NCI-H2196 (cell line): Measurements from ENCODE around the gene AVPI1.
"Not testable (repeated sequence)": the region's sequence is repeated elsewhere in the genome, so short reads cannot be mapped to it uniquely, and the experiment has no call there.

Experiments used
- DNase-seq: peaks from one replicate; lab custom pipeline; 2025; ENCODE audit not compliant: unreplicated experiment; lab: John Stamatoyannopoulos, UW

The AVPI1 gene

DNA sequence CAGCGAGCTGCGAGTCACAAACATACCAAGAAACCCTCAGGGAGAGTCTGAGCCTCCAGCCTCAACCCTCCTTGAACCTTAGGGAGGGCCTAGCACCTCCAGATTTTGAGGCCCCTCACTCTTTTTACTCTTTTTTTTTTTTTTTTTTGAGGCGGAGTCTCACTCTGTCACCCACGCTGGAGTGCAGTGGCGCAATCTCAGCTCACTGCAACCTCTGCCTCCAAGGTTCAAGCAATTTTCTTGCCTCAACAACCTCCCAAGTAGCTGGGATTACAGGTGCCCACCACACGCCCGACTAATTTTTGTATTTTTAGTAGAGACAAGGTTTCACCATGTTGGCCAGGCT, 2.7 kb downstream of the AVPI1 start:
- DNase-seq, result not testable (repeated sequence)

DNA sequence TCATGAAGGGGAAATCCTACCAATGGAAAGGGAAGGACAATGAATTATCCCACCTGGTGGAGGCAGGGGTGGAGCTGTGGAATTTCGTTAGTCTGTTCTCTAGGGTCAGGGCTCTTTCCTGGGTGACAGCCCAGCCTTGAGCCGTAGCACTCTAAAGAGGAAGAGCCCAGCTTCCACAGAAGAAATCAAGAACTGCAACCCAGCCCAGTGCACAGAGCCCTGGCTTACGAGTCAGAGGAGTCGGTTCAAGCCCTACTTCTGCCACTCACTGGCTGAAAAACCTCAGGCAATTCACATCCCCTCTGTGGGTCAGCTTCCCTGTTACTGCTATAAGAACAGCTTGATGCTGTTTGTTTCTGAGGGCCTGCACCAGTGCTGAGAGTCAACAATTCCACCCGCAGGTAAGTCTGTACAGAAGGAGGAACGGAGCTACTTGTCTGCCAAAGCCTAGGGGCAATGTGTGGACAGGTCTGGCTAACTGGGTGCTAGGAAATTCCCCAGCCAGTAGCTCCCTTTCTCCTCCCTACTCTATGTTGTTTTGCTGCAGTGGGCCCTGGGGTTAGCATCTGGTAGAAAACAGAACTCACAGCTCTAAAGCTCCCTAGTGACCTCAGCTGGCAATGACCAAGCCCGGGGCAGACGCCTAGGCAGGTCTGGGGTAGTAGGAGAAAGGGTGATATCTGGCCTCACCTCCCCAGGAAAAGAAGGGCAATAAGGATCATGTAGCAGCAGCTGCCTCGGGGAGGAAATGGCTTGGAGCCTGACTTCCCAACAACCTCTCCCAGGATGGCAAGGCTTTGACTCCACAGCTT, 3.3 kb downstream of the AVPI1 start:
- peak; percentile 46 for DNase-seq

DNA sequence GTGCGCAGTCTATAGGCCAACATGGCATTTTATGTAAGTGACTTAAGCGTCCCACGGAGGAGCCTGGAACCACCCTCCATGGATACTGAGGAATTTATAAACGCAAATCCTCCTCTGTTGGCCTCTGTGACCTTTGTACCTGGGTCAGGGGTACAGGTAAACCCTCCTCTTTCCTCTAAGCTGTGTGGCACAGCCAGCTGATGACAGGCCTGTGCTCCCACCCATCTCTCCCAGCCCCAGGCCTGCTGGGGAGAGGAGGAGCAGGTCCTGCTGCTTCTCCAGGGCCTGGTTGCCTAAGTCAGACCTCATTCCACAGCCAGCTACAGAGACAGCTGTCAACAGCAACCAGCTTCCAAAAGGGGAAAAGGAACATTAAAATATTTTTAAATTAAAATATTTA, 5.0 kb downstream of the AVPI1 start:
- DNase-seq, result no peak

DNA sequence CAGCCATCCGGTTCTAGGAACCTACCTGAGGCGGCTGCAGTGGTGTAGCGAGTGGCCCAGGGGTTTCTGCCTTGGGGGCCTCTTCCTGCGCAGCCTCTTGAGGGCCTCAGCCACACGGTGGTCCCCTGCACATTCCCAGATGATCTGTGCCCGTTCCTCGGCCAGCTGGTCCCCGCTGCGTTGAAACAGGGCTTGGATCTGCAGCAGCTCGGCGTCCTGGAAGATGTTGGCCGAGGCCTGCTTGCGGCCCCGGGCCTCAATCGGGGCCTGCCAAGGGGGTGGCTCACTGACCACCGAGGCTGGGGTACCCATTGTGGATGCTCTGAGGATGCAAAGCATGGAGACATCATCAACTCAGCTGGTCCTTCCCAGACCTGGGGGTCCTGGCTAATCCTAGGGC, 7.4 kb downstream of the AVPI1 start:
- no peak for DNase-seq

DNA sequence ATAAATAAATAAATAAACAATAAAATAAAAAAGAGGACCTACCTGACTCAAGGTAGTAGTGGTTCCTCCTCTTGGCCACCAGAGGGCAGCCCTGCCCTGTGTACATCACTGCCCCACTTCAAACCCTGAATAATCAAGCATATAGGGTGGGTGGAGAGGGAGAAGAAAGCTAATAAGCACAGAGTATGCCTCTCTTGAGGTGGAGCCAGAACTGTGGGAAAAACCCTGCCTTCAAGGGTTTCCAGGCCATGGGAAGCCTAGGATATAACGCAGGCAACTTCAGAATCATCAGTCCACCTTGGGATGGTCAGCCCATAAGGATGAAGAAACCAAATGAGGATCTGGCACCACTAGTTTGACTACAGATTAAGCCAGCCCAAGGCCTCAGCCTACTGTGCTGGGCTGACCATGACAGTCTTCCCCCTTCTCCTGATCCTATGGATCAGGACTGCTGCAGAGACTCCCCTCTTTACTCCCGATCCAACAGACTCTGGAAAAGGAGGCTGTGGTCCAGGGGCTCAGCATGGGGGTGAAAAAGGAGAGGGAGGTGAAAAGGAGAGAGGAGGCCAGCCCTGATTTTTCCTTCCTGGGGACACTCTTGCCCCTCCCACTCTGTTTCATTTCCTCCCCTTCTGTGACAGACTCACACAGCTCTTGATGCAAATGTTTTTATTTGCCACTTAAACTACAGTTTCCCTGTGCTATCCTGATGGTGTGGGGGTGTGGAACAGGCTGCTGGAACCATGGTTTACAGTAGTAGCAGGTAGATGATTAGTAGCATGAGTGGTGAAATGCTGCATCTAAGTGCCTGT, 10.1 kb downstream of the AVPI1 start:
- peak; percentile 69 for DNase-seq

DNA sequence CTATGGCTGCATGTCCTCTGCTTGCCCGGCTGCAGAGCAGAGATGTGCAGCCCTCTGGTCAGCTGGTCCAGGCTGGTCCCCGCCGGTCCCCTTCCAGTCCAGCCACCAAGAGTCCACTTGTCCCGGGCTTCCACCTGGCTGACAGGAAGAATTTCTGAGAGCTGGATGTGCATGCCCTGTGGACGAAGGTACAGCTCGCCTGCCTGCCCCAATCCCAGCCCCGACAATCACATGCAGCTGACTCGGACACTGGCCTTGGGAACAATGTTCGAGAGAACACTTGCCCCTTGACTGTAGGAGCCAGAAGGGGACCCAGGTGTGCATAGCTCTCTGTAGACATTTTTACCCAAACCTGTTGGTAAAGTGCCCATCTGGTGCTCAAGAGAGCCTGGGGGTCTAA, 11.8 kb downstream of the AVPI1 start:
- no peak for DNase-seq

DNA sequence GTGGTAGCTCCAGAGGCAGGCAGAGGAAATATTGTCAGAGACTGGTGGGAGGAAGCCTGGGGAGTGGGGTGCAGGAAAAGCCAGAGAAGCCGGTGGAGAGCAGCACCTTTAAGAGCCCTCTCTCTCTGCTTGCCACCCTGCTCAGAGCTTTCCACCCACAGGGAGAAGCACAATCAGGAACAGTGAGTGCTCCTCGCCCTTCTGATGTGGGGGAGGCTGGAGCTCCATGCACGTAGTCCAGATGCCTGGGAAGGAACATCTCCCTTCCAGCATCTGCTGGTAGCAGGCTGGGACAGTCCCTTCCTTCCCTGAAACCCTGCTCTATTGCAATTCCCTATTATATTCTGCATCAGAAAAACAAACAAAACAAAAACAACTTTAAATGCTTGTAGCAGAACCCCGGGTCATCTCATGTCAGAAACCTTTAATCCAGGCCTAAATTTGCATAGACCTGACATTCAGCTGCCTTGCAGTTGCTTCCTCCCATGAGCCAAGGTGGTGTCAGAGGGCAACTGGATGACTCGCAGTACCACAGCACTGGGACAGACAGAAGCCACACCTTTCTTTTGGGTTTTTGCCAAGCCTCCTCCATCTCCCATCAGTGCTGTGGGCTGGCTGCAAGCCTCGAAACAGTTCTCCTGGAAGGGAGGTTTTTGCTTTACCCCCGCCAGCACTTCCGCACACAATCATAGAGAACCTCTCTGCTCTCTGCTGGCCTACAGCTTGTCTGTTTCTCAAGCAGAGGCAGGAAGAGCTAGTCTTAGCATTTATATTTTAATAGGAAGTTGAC, 13.1 kb downstream of the AVPI1 start:
- peak; percentile 55 for DNase-seq

DNA sequence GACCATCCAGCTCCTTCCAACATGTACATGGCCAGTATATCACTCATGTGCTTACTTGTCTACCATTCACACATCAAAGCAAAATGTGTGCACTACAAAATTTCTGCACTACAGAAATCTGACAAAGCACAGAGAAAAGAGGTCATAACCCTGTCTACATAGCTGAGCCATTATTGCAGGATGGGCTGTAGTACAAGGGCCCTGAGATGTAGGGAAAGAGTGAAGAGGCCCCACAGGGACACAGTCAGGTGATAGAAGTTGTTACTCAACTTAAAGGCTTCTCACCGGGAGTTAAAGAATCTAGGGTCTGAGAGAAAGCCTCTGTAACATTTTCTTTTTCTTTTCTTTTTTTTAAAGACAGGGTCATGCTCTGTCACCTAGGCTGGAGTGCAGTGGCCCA, 17.5 kb downstream of the AVPI1 start:
- DNase-seq, result no peak

DNA sequence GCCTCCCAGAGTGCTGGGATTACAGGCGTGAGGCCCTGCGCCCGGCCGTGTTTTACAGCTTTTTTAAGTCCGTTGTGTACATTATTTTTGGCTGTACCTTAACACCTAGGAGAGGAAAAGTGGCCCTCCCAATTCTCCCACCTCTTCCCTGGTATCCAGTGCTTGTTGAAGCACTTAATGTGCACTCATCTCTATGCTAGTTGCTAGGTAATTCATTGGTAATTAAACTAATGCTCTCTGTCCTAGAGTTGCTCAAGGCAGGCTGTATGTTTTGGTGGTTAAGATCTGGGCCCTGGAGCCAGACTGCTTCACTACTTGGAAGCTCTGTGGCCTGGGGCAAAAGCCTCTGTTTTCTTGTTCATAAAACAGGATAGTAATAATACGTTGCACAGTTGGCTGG, 19.6 kb downstream of the AVPI1 start:
- DNase-seq, result no peak

DNA sequence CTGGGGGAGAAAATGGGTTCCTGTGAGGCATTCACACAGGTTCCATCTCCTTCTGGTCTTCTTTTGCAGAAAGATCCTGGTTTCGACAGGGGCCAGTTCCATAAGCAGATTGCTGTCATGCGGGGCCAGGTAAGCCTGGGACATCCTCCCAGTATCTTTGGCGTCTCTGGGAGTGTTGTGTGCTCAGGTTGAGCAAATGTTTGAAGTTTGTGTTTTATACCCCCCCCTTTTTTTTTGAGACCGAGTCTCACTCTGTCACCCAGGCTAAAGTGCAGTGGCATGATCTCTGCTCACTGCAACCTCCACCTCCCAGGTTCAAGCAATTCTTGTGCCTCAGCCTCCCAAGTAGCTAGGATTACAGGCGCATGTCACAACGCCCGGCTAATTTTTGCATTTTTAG, 20.0 kb downstream of the AVPI1 start:
- DNase-seq, result no peak

DNA sequence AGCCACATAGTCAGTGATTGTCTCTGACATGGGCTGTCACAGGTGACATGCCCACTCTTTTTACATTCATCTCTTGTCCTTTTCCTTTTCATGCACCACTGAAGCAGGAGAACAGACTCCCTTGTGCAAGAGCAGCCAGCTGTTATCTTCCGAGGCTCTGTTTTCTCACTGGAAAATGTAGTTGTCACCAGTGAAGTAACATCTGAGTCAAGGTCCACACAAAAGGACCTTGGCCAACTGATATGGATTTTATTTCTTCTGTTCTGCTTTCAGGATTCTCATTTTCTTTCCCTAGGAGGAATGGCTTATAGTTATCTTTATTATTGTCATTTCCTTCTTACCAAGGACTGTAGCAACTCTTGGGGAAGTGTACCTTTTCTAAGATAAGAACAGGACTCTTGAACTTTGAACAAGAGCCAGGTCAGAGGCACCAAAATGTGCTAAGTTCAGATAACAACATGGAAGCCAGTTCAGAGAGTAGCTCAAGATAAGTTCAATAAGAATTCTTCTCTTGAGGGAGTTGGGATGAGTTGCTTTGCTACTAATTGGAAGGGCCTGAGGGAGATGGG, 22.7 kb downstream of the AVPI1 start:
- no peak for DNase-seq

DNA sequence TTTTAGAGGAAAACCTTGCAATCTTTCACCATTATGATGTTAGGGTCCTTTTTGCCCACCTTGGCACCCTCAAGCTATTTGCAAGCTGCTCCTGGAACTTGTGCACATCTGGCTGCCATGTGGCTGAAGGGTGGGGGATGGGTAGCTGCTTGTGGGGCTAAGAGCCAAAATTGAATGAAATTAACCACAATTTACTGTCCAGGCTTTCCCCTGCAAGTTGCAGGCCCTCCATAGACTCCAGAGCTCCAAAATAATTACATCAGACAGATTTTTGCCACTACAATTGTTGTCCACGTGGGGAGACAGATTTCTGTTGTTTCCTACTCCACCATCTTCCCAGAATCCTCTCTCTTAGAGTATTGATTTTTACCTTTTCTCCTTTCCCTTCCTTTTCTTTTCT, 27.5 kb downstream of the AVPI1 start:
- no peak for DNase-seq

DNA sequence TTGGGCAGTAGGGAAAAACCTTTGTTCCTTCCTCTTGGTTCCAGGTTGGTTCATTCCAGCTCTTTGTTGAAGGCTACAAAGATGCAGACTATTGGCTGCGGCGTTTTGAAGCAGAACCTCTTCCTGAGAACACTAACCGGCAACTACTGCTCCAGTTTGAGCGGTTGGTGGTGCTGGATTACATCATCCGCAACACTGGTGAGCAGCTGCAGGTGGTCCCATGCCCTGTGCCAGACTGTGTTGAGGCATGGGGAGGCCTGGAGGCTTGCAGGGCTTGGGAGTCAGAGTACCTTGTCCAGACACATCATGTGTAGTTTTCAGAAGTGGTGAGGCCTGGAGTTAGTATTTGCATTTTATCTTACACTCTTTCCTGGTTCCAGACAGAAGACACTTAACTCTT, 30.3 kb downstream of the AVPI1 start:
- no peak for DNase-seq

DNA sequence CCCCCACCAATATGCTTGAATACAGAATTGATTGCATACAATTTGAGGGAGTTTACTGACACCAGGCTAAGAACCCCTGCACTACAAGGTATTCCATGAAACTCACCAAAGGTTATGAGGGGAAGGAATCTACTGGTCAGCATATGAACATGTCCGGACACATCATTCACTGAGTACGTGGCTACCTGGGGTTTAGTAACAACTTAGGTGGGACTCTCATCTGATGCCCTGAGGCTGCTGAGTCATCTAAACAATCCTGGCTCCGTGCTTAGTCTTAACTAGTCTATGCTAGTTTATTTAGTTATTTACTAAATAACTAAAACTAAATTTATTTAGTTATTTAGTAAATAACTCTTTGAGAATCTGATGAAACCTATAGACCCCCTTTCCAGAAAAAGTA, 35.3 kb downstream of the AVPI1 start:
- DNase-seq, result no peak

DNA sequence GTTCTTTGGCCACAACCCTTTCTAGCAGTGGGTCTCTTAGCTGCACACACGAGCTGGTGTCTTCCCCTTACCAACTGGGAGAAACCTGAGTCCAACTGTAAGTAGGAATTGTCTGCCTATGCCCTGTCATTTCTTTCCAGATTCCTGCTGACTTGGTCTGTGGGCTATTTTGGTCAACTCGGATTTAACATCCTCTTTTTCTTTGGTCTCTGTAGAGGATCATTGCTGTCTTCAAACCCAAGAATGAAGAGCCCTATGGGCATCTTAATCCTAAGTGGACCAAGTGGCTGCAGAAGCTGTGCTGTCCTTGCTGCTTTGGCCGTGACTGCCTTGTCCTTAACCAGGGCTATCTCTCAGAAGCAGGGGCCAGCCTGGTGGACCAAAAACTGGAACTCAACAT, 36.3 kb downstream of the AVPI1 start:
- DNase-seq, result no peak

DNA sequence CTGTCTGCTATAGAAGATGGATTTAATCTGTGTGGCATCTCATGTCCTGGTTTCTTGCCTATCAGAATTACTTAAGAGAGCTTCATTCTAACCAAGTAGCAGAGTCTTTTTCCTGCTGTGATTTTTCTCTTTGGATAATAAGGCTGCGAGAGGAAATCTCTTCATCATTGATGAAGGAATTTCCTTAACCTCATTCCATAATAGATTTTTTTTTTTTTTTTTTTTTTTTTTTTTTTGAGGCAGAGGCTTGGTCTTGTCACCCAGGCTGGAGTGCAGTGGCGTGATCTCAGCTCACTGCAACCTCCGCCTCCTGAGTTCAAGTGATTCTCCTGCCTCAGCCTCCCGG, 37.7 kb downstream of the AVPI1 start:
- DNase-seq, result not testable (repeated sequence)

DNA sequence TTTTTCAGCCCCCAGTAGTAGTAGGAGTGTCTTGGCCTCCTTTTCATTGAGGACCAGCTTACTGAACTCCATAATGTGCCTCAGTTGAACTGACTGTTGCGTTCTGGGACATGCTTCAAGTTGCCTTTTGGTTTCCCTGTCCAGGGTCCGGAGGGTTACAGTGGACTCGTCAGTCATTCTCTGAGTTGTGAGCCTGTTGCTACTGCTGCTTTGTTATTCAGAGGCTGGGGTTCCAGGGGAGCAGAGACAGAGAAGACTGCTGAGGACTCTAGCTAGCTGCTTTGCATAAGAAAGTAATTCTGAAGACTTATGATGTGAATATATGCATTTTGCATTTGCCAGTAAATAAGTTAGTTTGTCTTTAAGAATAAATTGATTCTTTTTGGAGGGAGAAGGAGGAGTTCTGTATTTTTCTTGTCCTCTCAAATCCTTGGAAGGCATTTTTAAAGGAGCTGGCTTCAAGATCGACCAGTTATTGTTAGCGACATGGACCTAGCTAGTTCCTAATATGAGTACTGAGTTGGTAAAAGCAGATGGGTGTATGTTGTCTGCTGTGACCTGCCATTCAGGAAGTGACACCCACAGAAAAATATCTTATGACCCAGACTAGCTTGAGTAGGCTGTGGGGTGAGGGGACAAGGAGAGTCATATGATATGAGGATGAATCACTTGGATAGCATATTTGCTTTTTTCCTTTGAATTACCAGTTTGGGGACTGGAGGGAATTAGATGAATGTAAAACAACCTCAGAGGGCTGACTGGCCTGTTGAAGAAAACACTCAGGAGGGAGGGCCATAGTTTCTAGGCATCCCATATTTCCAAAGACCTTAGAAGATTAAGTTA, 38.3 kb downstream of the AVPI1 start:
- peak; percentile 40 for DNase-seq

DNA sequence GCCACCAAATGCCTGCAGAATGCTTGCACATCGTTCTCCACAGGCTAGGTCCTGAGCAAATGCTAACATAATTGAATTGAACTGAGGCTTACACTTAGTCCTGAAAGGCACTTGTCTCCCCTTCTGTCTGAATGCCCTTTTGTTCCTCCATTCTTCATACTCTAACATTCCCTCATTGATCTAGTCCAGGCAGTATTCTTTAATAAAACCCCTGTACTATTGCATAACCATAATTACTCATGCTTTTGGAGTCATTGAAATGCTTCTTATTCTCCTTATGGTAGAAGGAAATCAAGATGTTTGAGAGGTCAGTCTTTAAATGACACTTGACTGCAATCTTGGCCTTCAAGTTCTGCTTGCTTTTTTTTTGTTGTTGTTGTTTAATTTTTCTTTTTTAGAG, 39.5 kb downstream of the AVPI1 start:
- no peak for DNase-seq

DNA sequence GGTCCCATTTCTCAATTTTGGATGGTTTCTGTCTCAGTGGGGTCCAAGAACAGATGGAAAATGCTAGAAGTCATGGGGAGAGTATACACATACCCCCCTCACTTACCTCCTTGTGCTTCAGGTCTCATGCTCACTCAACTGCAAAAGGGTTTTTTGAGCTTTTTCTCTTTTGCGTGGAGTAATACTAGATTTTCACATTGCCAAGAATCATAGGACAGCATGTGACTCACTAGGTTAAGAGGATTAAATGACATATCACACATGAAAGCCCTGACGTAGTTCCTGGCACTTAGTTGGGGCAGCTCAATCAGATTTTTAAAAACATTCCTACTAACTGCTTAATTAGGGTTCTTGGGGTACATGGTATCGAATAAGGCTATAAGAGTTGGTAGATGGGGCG, 42.1 kb downstream of the AVPI1 start:
- DNase-seq, result no peak

DNA sequence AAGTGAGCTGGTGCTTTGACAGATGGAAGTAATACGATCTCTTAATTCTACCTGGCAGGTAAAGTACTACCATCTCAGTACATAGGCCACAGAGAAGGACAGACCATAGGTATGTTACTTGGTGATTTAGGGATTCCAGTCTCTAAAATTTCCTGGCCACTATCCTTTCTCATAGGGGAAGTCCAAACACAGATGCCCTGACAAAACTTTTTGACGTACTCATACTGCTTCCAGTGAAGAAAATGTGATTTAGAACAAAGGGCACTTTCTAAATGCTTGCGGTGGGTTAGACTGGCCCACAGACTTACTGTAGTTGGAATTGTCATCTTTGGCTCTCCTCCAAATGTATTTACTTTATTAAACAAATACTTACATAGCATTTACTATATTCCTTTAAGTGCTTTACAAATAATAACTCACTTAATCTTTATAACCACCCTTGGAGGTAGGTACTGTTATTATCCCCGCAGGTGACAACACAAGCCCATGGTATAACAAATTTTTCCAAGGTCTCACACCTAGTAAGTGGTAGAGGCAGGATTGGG, 43.5 kb downstream of the AVPI1 start:
- DNase-seq, result no peak
